CD4-positive, alpha-beta T cell (primary cell): ENCODE measurements around the gene APOBEC3A. TPM values are rescaled to one million over a fixed set of nuclear protein-coding genes. Genes with fewer than 3 reads are reported as not detected.

Experiments
- ATAC-seq: fragments of 200-7000 bp; cut with Tn5 transposase; one replicate; pipeline ENCODE4 v1.10.0; 2022; ENCODE audit warnings: mild to moderate bottlenecking; ENCODE audit not compliant: poor library complexity
- CTCF ChIA-PET: fragments of 350-600 bp; sonication (Branson Sonifier 250); formaldehyde crosslinking; loops from one replicate; lab custom pipeline; 2021; ENCODE audit warnings: antibody characterized with exemption, inconsistent platforms; lab: Charles Lee
- POLR2A ChIA-PET: fragments of 350-600 bp; sonication (Branson Sonifier 250); formaldehyde crosslinking; loops from one replicate; lab custom pipeline; 2021; ENCODE audit warnings: antibody characterized with exemption, inconsistent platforms; lab: Charles Lee
- DNase-seq, 14 experiments: peaks; one replicate each; pipeline ENCODE4 v3.0.0-alpha.2; 2013 to 2020; ENCODE audit warnings: mixed read lengths in 2 of 14
- H3K27ac ChIP-seq, 2 donors: one replicate each; pipeline versions ENCODE4 v1.5.1 to v1.7.0; 2013; ENCODE audit warnings: low read length in 2 of 2, low read depth in 1 of 2, mild to moderate bottlenecking in 1 of 2
- H3K27me3 ChIP-seq, 2 experiments: 1 replicate in 1 of 2; 2 replicates in 1 of 2; pipeline versions ENCODE4 v1.6.1 to v1.7.0; 2013; ENCODE audit warnings: low read length in 2 of 2, control low read depth in 1 of 2, mild to moderate bottlenecking in 1 of 2, moderate library complexity in 1 of 2; ENCODE audit not compliant: insufficient read depth in 2 of 2, control insufficient read depth in 1 of 2
- H3K36me3 ChIP-seq: one replicate; pipeline ENCODE4 v1.6.1; 2013; ENCODE audit warnings: low read length, control low read depth; ENCODE audit not compliant: insufficient read depth
- H3K4me1 ChIP-seq: one replicate; pipeline ENCODE4 v1.6.1; 2013; ENCODE audit warnings: low read length, control low read depth; ENCODE audit not compliant: insufficient read depth
- H3K4me3 ChIP-seq: one replicate; pipeline ENCODE4 v1.5.1; 2013; ENCODE audit warnings: mild to moderate bottlenecking, low read length, moderate library complexity
- H3K9me3 ChIP-seq, 2 experiments: 1 replicate in 1 of 2; 2 replicates in 1 of 2; pipeline versions ENCODE4 v1.6.1 to v1.7.0; 2013; ENCODE audit warnings: low read length in 2 of 2, mild to moderate bottlenecking in 2 of 2, control low read depth in 1 of 2, moderate library complexity in 1 of 2; ENCODE audit not compliant: control insufficient read depth in 1 of 2, insufficient read depth in 1 of 2
- H3K27ac Mint-ChIP-seq: one replicate; pipeline ENCODE4 v1.8.0; 2020; ENCODE audit warnings: mixed read lengths
- H3K27me3 Mint-ChIP-seq: one replicate; pipeline ENCODE4 v1.8.0; 2021; ENCODE audit warnings: mixed read lengths
- H3K36me3 Mint-ChIP-seq: one replicate; pipeline ENCODE4 v1.8.0; 2021; ENCODE audit warnings: low read depth, mixed read lengths
- H3K4me1 Mint-ChIP-seq: one replicate; pipeline ENCODE4 v1.8.0; 2021; ENCODE audit warnings: low read depth, mixed read lengths
- H3K4me3 Mint-ChIP-seq: one replicate; pipeline ENCODE4 v1.8.0; 2020; ENCODE audit warnings: mild to moderate bottlenecking, mixed read lengths
- H3K9me3 Mint-ChIP-seq: one replicate; pipeline ENCODE4 v1.8.0; 2020; ENCODE audit warnings: mixed read lengths
- intact Hi-C, 2 experiments: fragments of 100-400 bp; cut with DNase I in 1 of 2; cut with micrococcal nuclease in 1 of 2; formaldehyde crosslinking; loops; one replicate each; pipeline versions ENCODE4 v1.15.1 to v1.9.0; 2023 to 2025; cut with DNase I, micrococcal nuclease
- total RNA-seq, 174 experiments: library from RNA in 2 of 174; stranded (reverse) in 2 of 174; gene quantifications; one replicate each; pipeline ENCODE4 v1.2.3 and lab custom pipeline; 2021 to 2026
- TF ChIP-seq, protein P1 (sequence below): fragments of 200-600 bp; IDR thresholded peaks from one replicate; pipeline ENCODE4 v1.8.0; 2022; ENCODE audit warnings: antibody characterized with exemption, mild to moderate bottlenecking

APOBEC3A gene
- total RNA-seq, 2 experiments from 2014 or later = 0.74 to 1.6 TPM

DNA sequence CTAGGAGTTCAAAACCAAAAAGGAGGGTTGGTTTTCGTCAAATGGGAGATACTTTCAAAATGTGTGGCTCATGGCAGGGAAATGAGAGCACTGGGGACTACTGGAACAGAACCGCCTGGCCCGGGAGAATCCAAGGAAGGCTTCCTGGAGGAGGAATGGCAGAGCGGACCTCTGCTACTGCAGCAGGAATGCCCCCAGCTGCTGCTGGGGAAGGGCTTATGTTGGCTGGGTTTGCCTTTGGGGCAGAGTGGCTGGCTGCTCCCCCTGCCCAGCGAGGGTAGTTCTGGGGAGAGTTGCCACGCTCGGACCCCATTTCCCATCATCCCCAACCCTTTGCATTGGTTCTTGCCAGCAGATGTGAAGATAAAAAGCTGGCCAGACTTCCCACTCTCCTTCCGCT, 10.6 kb upstream of the APOBEC3A start:
- CTCF ChIA-PET = no interaction called here
- no peak for ATAC-seq

DNA sequence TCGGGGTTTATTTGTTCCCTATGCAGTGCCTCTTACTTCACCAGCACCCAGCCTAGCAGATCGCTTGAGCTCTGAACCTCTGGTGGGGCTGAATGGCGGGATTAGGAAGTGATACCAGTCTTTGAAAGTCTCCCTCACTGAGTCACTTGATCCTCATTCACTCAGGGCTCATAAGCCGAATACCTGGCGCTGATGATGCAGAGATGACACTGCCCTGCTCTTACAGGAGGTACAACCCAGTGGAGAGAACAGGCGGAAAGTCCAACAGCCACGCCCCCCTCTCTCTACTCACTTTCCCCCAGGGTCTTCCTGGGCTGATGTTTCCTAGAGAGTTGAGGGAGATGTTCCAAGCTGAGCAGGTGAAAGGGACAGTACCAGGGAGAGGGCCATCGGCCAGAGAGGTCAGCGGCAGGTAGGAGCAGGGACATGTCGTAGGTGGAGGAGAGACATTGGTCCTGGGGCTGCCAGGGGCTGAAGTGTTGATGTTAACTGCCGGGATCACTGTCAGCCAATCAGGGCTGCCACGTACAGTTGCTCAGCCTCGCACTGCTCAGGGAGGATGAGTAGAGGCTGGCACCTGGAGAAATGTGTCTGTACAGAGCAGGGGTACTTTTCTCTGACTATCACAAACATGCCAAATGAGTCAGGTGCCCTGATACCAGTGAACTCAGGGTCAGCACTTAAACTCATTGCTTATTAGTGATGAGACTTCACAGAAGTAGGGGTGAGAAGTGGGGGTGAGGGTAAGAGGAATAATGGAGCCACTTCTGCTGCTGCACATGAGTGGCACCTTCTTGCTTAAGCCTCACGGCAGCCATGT, 9.9 kb upstream of the APOBEC3A start:
- TF ChIP-seq, protein P1, sequence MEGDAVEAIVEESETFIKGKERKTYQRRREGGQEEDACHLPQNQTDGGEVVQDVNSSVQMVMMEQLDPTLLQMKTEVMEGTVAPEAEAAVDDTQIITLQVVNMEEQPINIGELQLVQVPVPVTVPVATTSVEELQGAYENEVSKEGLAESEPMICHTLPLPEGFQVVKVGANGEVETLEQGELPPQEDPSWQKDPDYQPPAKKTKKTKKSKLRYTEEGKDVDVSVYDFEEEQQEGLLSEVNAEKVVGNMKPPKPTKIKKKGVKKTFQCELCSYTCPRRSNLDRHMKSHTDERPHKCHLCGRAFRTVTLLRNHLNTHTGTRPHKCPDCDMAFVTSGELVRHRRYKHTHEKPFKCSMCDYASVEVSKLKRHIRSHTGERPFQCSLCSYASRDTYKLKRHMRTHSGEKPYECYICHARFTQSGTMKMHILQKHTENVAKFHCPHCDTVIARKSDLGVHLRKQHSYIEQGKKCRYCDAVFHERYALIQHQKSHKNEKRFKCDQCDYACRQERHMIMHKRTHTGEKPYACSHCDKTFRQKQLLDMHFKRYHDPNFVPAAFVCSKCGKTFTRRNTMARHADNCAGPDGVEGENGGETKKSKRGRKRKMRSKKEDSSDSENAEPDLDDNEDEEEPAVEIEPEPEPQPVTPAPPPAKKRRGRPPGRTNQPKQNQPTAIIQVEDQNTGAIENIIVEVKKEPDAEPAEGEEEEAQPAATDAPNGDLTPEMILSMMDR = no peak
- H3K36me3 ChIP-seq = no peaks in the 10 kb centered on the region
- ChIA-PET CTCF (no interaction called here), POLR2A (no interaction called here)
- no peak overlapping the region for H3K4me3 ChIP-seq
- Mint-ChIP-seq H3K4me3 (no peak overlapping the region), H3K27me3 (peaks cover 52% of the 10 kb centered on the region), H3K4me1 (no peaks in the 10 kb centered on the region), H3K36me3 (no peaks in the 10 kb centered on the region), H3K9me3 (no peaks in the 10 kb centered on the region), H3K27ac (no peak overlapping the region)
- H3K9me3 ChIP-seq = no peaks in the 10 kb centered on the region
- H3K27ac ChIP-seq = no peak overlapping the region
- H3K27me3 ChIP-seq = peaks cover 3 to 18% of the 10 kb centered on the region in 2 experiments
- DNase-seq (peak in 2 of 14 experiments; percentile 62 to 72), ATAC-seq (no peak)
- H3K4me1 ChIP-seq = peaks cover 9% of the 10 kb centered on the region
- intact Hi-C loops = no loop called here

More for the DNA sequence above, 10.6 kb upstream of the APOBEC3A start:
- Mint-ChIP-seq H3K4me1 (peaks cover 5% of the 10 kb centered on the region), H3K4me3 (no peak overlapping the region), H3K27me3 (peaks cover 58% of the 10 kb centered on the region), H3K27ac (no peak overlapping the region), H3K9me3 (no peaks in the 10 kb centered on the region), H3K36me3 (no peaks in the 10 kb centered on the region)
- H3K4me1 ChIP-seq = peaks cover 9% of the 10 kb centered on the region
- TF ChIP-seq, protein P1 = no peak
- H3K27ac ChIP-seq = no peak overlapping the region
- no peak overlapping the region for H3K4me3 ChIP-seq
- no peaks in the 10 kb centered on the region for H3K36me3 ChIP-seq
- POLR2A ChIA-PET = no interaction called here
- H3K27me3 ChIP-seq = peaks cover 3 to 18% of the 10 kb centered on the region in 2 experiments
- no peak for DNase-seq
- no peaks in the 10 kb centered on the region for H3K9me3 ChIP-seq
- intact Hi-C loops = no loop called here

DNA sequence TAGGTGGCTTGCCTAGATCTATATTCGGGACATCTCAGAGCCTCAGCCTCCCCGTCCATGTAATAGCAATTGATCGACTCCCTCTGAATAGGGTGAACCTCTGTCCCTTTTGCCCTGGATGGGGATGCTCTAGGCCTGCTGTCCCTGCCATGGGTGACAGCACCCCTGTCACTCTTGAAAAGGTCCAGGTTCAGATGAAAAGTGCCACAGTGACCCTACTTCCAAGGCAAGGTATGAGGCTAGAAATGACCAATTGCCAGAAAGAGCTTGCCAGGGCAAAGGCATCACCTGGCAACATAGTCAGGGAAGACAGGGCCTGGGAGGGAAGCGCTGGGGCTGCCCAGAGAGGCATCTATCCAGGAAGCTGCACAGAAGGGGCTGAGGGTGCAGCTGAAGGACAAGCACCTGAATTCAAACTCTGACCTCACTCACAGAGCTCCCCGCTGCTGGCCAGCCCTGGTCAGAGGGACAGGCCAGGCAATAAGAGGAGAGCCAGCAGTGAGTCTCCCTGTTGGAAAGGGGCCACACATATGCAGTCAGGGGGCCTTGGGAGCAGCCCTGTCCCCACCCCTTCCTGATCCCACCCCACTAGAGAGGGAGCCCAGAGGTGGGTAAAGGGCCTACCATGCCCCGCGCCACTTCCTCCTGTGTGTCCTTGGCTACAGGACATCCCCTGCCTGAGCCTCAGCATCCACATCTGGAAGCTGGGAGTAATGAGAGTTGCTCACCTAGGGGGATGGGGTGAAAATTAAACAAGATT, 9.0 kb upstream of the APOBEC3A start:
- H3K4me1 Mint-ChIP-seq = no peaks in the 10 kb centered on the region
- ATAC-seq (no peak), DNase-seq (peak in 1 of 14 experiments; percentile 1)
- Histone ChIP-seq H3K36me3 (no peaks in the 10 kb centered on the region), H3K27me3 (peaks cover 2 to 11% of the 10 kb centered on the region in 2 experiments), H3K4me3 (no peak overlapping the region), H3K9me3 (no peaks in the 10 kb centered on the region), H3K4me1 (peaks cover 11% of the 10 kb centered on the region), H3K27ac (no peak overlapping the region)
- intact Hi-C loops = no loop called here
- H3K4me3 Mint-ChIP-seq = no peak overlapping the region
- CTCF ChIA-PET = no interaction called here
- TF ChIP-seq, protein P1 = no peak
- no peaks in the 10 kb centered on the region for H3K36me3 Mint-ChIP-seq
- no peaks in the 10 kb centered on the region for H3K9me3 Mint-ChIP-seq
- H3K27me3 Mint-ChIP-seq = peaks cover 44% of the 10 kb centered on the region
- POLR2A ChIA-PET = no interaction called here
- no peak overlapping the region for H3K27ac Mint-ChIP-seq
